Measurements from ENCODE around the gene GP1BB.
A peak's percentile ranks its signal among the peaks of the same experiment; 100 is the strongest.

Gene GP1BB

GRCh38 chr22:19717691-19718455 is 5.5 kb upstream of the GP1BB start:
- Histone ChIP-seq H3K9me3 (replicated peaks; ENCODE audit: low read length) (no peaks in the 10 kb centered on the region), H3K4me2 (ENCODE audit: low read length) (peak overlapping the region; percentile 100), H3K9ac (ENCODE audit: low read depth, low read length) (peak overlapping the region; percentile 81), H3K4me1 (ENCODE audit: control insufficient read depth, insufficient read depth, low read length) (peaks cover 18% of the 10 kb centered on the region), H3K4me3 (ENCODE audit: low read length) (peak overlapping the region; percentile 85), H3K27me3 (ENCODE audit: control insufficient read depth, insufficient read depth, low read length) (no peaks in the 10 kb centered on the region), H3K36me3 (ENCODE audit: insufficient read depth, low read length) (peaks cover 10% of the 10 kb centered on the region)

- H3K27me3 ChIP-seq (ENCODE audit: control insufficient read depth, insufficient read depth, low read length) = no peaks in the 10 kb centered on the region
- H3K4me1 ChIP-seq (ENCODE audit: control insufficient read depth, insufficient read depth, low read length) = peaks cover 18% of the 10 kb centered on the region
- peak overlapping the region; percentile 85 for H3K4me3 ChIP-seq (ENCODE audit: low read length)
- no peaks in the 10 kb centered on the region for H3K9me3 ChIP-seq (replicated peaks; ENCODE audit: low read length)
- peak overlapping the region; percentile 100 for H3K4me2 ChIP-seq (ENCODE audit: low read length)
- H3K36me3 ChIP-seq (ENCODE audit: insufficient read depth, low read length) = peaks cover 15% of the 10 kb centered on the region
- peak overlapping the region; percentile 81 for H3K9ac ChIP-seq (ENCODE audit: low read depth, low read length)
Measured at GRCh38 chr22:19718456-19719049, 4.8 kb upstream of the GP1BB start.

- Histone ChIP-seq H3K9ac (ENCODE audit: low read depth, low read length) (peak overlapping the region; percentile 81), H3K4me2 (ENCODE audit: low read length) (peak overlapping the region; percentile 100), H3K36me3 (ENCODE audit: insufficient read depth, low read length) (peaks cover 15% of the 10 kb centered on the region), H3K27me3 (ENCODE audit: control insufficient read depth, insufficient read depth, low read length) (no peaks in the 10 kb centered on the region), H3K9me3 (replicated peaks; ENCODE audit: low read length) (no peaks in the 10 kb centered on the region), H3K4me1 (ENCODE audit: control insufficient read depth, insufficient read depth, low read length) (peaks cover 18% of the 10 kb centered on the region), H3K4me3 (ENCODE audit: low read length) (peak overlapping the region; percentile 85)
Measured at GRCh38 chr22:19719050-19719482, 4.3 kb upstream of the GP1BB start.

- Histone ChIP-seq H3K4me3 (ENCODE audit: low read length) (peak overlapping the region; percentile 85), H3K36me3 (ENCODE audit: insufficient read depth, low read length) (peaks cover 15% of the 10 kb centered on the region), H3K4me1 (ENCODE audit: control insufficient read depth, insufficient read depth, low read length) (peaks cover 18% of the 10 kb centered on the region), H3K9me3 (replicated peaks; ENCODE audit: low read length) (no peaks in the 10 kb centered on the region), H3K9ac (ENCODE audit: low read depth, low read length) (peak overlapping the region; percentile 81), H3K27me3 (ENCODE audit: control insufficient read depth, insufficient read depth, low read length) (no peaks in the 10 kb centered on the region), H3K4me2 (ENCODE audit: low read length) (peak overlapping the region; percentile 100)
Measured at GRCh38 chr22:19719488-19720021, 3.8 kb upstream of the GP1BB start.

- no peak overlapping the region for H3K4me3 ChIP-seq (ENCODE audit: low read length)
- H3K4me1 ChIP-seq (ENCODE audit: control insufficient read depth, insufficient read depth, low read length) = peaks cover 11% of the 10 kb centered on the region
- no peaks in the 10 kb centered on the region for H3K9me3 ChIP-seq (replicated peaks; ENCODE audit: low read length)
- H3K36me3 ChIP-seq (ENCODE audit: insufficient read depth, low read length) = peaks cover 15% of the 10 kb centered on the region
- no peak overlapping the region for H3K9ac ChIP-seq (ENCODE audit: low read depth, low read length)
- H3K4me2 ChIP-seq (ENCODE audit: low read length) = no peak overlapping the region
- H3K27me3 ChIP-seq (ENCODE audit: control insufficient read depth, insufficient read depth, low read length) = no peaks in the 10 kb centered on the region
Measured at GRCh38 chr22:19720150-19720827, 3.0 kb upstream of the GP1BB start.

GRCh38 chr22:19720999-19721329 is 2.4 kb upstream of the GP1BB start:
- Histone ChIP-seq H3K4me2 (ENCODE audit: low read length) (no peak overlapping the region), H3K9ac (ENCODE audit: low read depth, low read length) (no peak overlapping the region), H3K36me3 (ENCODE audit: insufficient read depth, low read length) (peaks cover 15% of the 10 kb centered on the region), H3K27me3 (ENCODE audit: control insufficient read depth, insufficient read depth, low read length) (no peaks in the 10 kb centered on the region), H3K9me3 (replicated peaks; ENCODE audit: low read length) (no peaks in the 10 kb centered on the region), H3K4me1 (ENCODE audit: control insufficient read depth, insufficient read depth, low read length) (peaks cover 11% of the 10 kb centered on the region), H3K4me3 (ENCODE audit: low read length) (no peak overlapping the region)

- Histone ChIP-seq H3K4me1 (ENCODE audit: control insufficient read depth, insufficient read depth, low read length) (peaks cover 11% of the 10 kb centered on the region), H3K4me2 (ENCODE audit: low read length) (no peak overlapping the region)
Measured at GRCh38 chr22:19721330-19722177, 1.8 kb upstream of the GP1BB start.

GRCh38 chr22:19722178-19722981 is 959 bp upstream of the GP1BB start:
- no peak overlapping the region for H3K4me3 ChIP-seq (ENCODE audit: low read length)
- peaks cover 11% of the 10 kb centered on the region for H3K4me1 ChIP-seq (ENCODE audit: control insufficient read depth, insufficient read depth, low read length)
- H3K27me3 ChIP-seq (ENCODE audit: control insufficient read depth, insufficient read depth, low read length) = no peaks in the 10 kb centered on the region
- H3K9me3 ChIP-seq (replicated peaks; ENCODE audit: low read length) = no peaks in the 10 kb centered on the region
- no peak overlapping the region for H3K9ac ChIP-seq (ENCODE audit: low read depth, low read length)
- H3K4me2 ChIP-seq (ENCODE audit: low read length) = no peak overlapping the region
- H3K36me3 ChIP-seq (ENCODE audit: insufficient read depth, low read length) = peaks cover 15% of the 10 kb centered on the region

More at GRCh38 chr22:19721330-19722177, 1.8 kb upstream of the GP1BB start:
- Histone ChIP-seq H3K9ac (ENCODE audit: low read depth, low read length) (no peak overlapping the region), H3K9me3 (replicated peaks; ENCODE audit: low read length) (no peaks in the 10 kb centered on the region), H3K4me3 (ENCODE audit: low read length) (no peak overlapping the region), H3K27me3 (ENCODE audit: control insufficient read depth, insufficient read depth, low read length) (no peaks in the 10 kb centered on the region), H3K36me3 (ENCODE audit: insufficient read depth, low read length) (peaks cover 15% of the 10 kb centered on the region)

- no peak overlapping the region for H3K4me3 ChIP-seq (ENCODE audit: low read length)
- no peak overlapping the region for H3K9ac ChIP-seq (ENCODE audit: low read depth, low read length)
- peaks cover 7% of the 10 kb centered on the region for H3K4me1 ChIP-seq (ENCODE audit: control insufficient read depth, insufficient read depth, low read length)
- no peaks in the 10 kb centered on the region for H3K27me3 ChIP-seq (ENCODE audit: control insufficient read depth, insufficient read depth, low read length)
- no peaks in the 10 kb centered on the region for H3K9me3 ChIP-seq (replicated peaks; ENCODE audit: low read length)
- H3K36me3 ChIP-seq (ENCODE audit: insufficient read depth, low read length) = peaks cover 15% of the 10 kb centered on the region
- H3K4me2 ChIP-seq (ENCODE audit: low read length) = no peak overlapping the region
Measured at GRCh38 chr22:19722982-19723231, 432 bp upstream of the GP1BB start.

- Histone ChIP-seq H3K36me3 (ENCODE audit: insufficient read depth, low read length) (peaks cover 15% of the 10 kb centered on the region), H3K9me3 (replicated peaks; ENCODE audit: low read length) (no peaks in the 10 kb centered on the region), H3K4me3 (ENCODE audit: low read length) (no peak overlapping the region), H3K9ac (ENCODE audit: low read depth, low read length) (no peak overlapping the region), H3K27me3 (ENCODE audit: control insufficient read depth, insufficient read depth, low read length) (no peaks in the 10 kb centered on the region), H3K4me1 (ENCODE audit: control insufficient read depth, insufficient read depth, low read length) (no peaks in the 10 kb centered on the region), H3K4me2 (ENCODE audit: low read length) (no peak overlapping the region)
Measured at GRCh38 chr22:19723983-19724827, 866 bp downstream of the GP1BB start.

Measured in skeletal muscle satellite cell (primary cell).